SJSA1 (cell line): ENCODE results near the gene ITGAV. TPM values are rescaled to one million over a fixed set of nuclear protein-coding genes. Genes with fewer than 3 reads are reported as not detected.

Experiments used
- DNase-seq, 2 experiments: peaks; one replicate each; pipeline ENCODE4 v3.0.0-alpha.2; 2015 to 2020; ENCODE audit warnings: low spot score in 2 of 2, low read depth in 1 of 2
- H3K27ac ChIP-seq: fragments of 250-450 bp; sonication (Bioruptor Pico); 2 replicates; pipeline ENCODE4 v1.5.1; 2020; ENCODE audit warnings: mild to moderate bottlenecking, moderate library complexity
- H3K27me3 ChIP-seq: fragments of 250-450 bp; sonication (Bioruptor Pico); replicated peaks from 2 replicates; pipeline ENCODE4 v1.5.1; 2020; ENCODE audit warnings: mild to moderate bottlenecking, moderate library complexity
- H3K36me3 ChIP-seq: fragments of 250-450 bp; sonication (Bioruptor Pico); 2 replicates; pipeline ENCODE4 v1.5.1; 2020; ENCODE audit warnings: mild to moderate bottlenecking
- H3K4me1 ChIP-seq: fragments of 250-450 bp; sonication (Bioruptor Pico); replicated peaks from 2 replicates; pipeline ENCODE4 v1.6.1; 2021; ENCODE audit warnings: mild to moderate bottlenecking
- H3K4me3 ChIP-seq: fragments of 250-450 bp; sonication (Bioruptor Pico); 2 replicates; pipeline ENCODE4 v1.5.1; 2020; ENCODE audit warnings: mild to moderate bottlenecking
- H3K9me3 ChIP-seq: fragments of 250-450 bp; sonication (Bioruptor Pico); replicated peaks from 2 replicates; pipeline ENCODE4 v1.5.1; 2020; ENCODE audit warnings: mild to moderate bottlenecking
- total RNA-seq: library from RNA; depleted of rRNA; stranded (reverse); fragments of >200 nt; shearing (Covaris generic); gene quantifications from 2 replicates; pipeline ENCODE4 v1.2.3, GENCODE V29; 2014

The ITGAV gene
- total RNA-seq, 1 experiment from 2014 or later = 288 TPM

- no peak for DNase-seq
- H3K36me3 ChIP-seq = peaks cover 62% of the 10 kb centered on the region
- no peaks in the 10 kb centered on the region for H3K9me3 ChIP-seq
- no peak overlapping the region for H3K4me3 ChIP-seq
- H3K27me3 ChIP-seq = no peaks in the 10 kb centered on the region
- H3K4me1 ChIP-seq = peaks cover 20% of the 10 kb centered on the region
- H3K27ac ChIP-seq = no peak overlapping the region
These were observed 17.9 kb downstream of the ITGAV start for GRCh38 chr2:186607660-186608324.

GRCh38 chr2:186610785-186611184 lies 20.9 kb downstream of the ITGAV start:
- no peak overlapping the region for H3K4me3 ChIP-seq
- no peak for DNase-seq

GRCh38 chr2:186611526-186611925 lies 21.7 kb downstream of the ITGAV start:
- peaks cover 47% of the 10 kb centered on the region for H3K36me3 ChIP-seq
- H3K4me1 ChIP-seq = peaks cover 4% of the 10 kb centered on the region
- H3K27me3 ChIP-seq = no peaks in the 10 kb centered on the region
- no peak overlapping the region for H3K27ac ChIP-seq
- no peak for DNase-seq
- H3K9me3 ChIP-seq = no peaks in the 10 kb centered on the region
- H3K4me3 ChIP-seq = no peak overlapping the region

More at GRCh38 chr2:186610785-186611184, 20.9 kb downstream of the ITGAV start:
- Histone ChIP-seq H3K36me3 (peaks cover 53% of the 10 kb centered on the region), H3K27ac (no peak overlapping the region), H3K4me1 (peaks cover 4% of the 10 kb centered on the region), H3K27me3 (no peaks in the 10 kb centered on the region), H3K9me3 (no peaks in the 10 kb centered on the region)

- peaks cover 43% of the 10 kb centered on the region for H3K36me3 ChIP-seq
- H3K4me1 ChIP-seq = peaks cover 4% of the 10 kb centered on the region
- H3K27me3 ChIP-seq = no peaks in the 10 kb centered on the region
- no peak overlapping the region for H3K27ac ChIP-seq
- H3K4me3 ChIP-seq = no peak overlapping the region
- H3K9me3 ChIP-seq = no peaks in the 10 kb centered on the region
- no peak for DNase-seq
These were observed 22.2 kb downstream of the ITGAV start for GRCh38 chr2:186612026-186612425.

- no peak for DNase-seq
- peaks cover 4% of the 10 kb centered on the region for H3K4me1 ChIP-seq
- H3K9me3 ChIP-seq = no peaks in the 10 kb centered on the region
- peaks cover 39% of the 10 kb centered on the region for H3K36me3 ChIP-seq
- no peaks in the 10 kb centered on the region for H3K27me3 ChIP-seq
- H3K4me3 ChIP-seq = no peak overlapping the region
- H3K27ac ChIP-seq = no peak overlapping the region
These were observed 22.9 kb downstream of the ITGAV start for GRCh38 chr2:186612555-186613440.

- no peak overlapping the region for H3K27ac ChIP-seq
- H3K27me3 ChIP-seq = no peaks in the 10 kb centered on the region
- no peak overlapping the region for H3K4me3 ChIP-seq
- peaks cover 4% of the 10 kb centered on the region for H3K4me1 ChIP-seq
- peaks cover 31% of the 10 kb centered on the region for H3K36me3 ChIP-seq
- no peak for DNase-seq
- no peaks in the 10 kb centered on the region for H3K9me3 ChIP-seq
These were observed 24.5 kb downstream of the ITGAV start for GRCh38 chr2:186614373-186614772.

GRCh38 chr2:186617148-186617547 lies 27.3 kb downstream of the ITGAV start:
- Histone ChIP-seq H3K9me3 (no peaks in the 10 kb centered on the region), H3K4me3 (no peak overlapping the region), H3K27ac (no peak overlapping the region), H3K4me1 (peaks cover 4% of the 10 kb centered on the region), H3K36me3 (peaks cover 20% of the 10 kb centered on the region), H3K27me3 (no peaks in the 10 kb centered on the region)
- no peak for DNase-seq

- H3K27me3 ChIP-seq = no peaks in the 10 kb centered on the region
- peaks cover 25% of the 10 kb centered on the region for H3K36me3 ChIP-seq
- peaks cover 4% of the 10 kb centered on the region for H3K4me1 ChIP-seq
- H3K9me3 ChIP-seq = no peaks in the 10 kb centered on the region
- DNase-seq = no peak
- H3K4me3 ChIP-seq = no peak overlapping the region
- H3K27ac ChIP-seq = no peak overlapping the region
These were observed 27.9 kb downstream of the ITGAV start for GRCh38 chr2:186617771-186618170.

GRCh38 chr2:186618696-186619095 lies 28.8 kb downstream of the ITGAV start:
- peaks cover 4% of the 10 kb centered on the region for H3K4me1 ChIP-seq
- no peak for DNase-seq
- no peaks in the 10 kb centered on the region for H3K27me3 ChIP-seq
- no peak overlapping the region for H3K4me3 ChIP-seq
- peaks cover 27% of the 10 kb centered on the region for H3K36me3 ChIP-seq
- no peak overlapping the region for H3K27ac ChIP-seq
- H3K9me3 ChIP-seq = no peaks in the 10 kb centered on the region

GRCh38 chr2:186623084-186623483 lies 33.2 kb downstream of the ITGAV start:
- Histone ChIP-seq H3K4me1 (no peaks in the 10 kb centered on the region), H3K4me3 (no peak overlapping the region)

GRCh38 chr2:186624276-186624675 lies 34.4 kb downstream of the ITGAV start:
- Histone ChIP-seq H3K27ac (no peak overlapping the region), H3K4me3 (no peak overlapping the region), H3K4me1 (no peaks in the 10 kb centered on the region), H3K36me3 (peaks cover 62% of the 10 kb centered on the region), H3K9me3 (no peaks in the 10 kb centered on the region), H3K27me3 (no peaks in the 10 kb centered on the region)
- no peak for DNase-seq

More at GRCh38 chr2:186623084-186623483, 33.2 kb downstream of the ITGAV start:
- DNase-seq = no peak
- Histone ChIP-seq H3K36me3 (peaks cover 61% of the 10 kb centered on the region), H3K27ac (no peak overlapping the region), H3K9me3 (no peaks in the 10 kb centered on the region), H3K27me3 (no peaks in the 10 kb centered on the region)

GRCh38 chr2:186629250-186629996 lies 39.6 kb downstream of the ITGAV start:
- Histone ChIP-seq H3K36me3 (peaks cover 48% of the 10 kb centered on the region), H3K9me3 (no peaks in the 10 kb centered on the region), H3K4me1 (no peaks in the 10 kb centered on the region), H3K27ac (no peak overlapping the region), H3K4me3 (no peak overlapping the region), H3K27me3 (no peaks in the 10 kb centered on the region)
- DNase-seq = no peak

GRCh38 chr2:186632417-186632816 lies 42.6 kb downstream of the ITGAV start:
- Histone ChIP-seq H3K4me3 (no peak overlapping the region), H3K27me3 (no peaks in the 10 kb centered on the region), H3K4me1 (no peaks in the 10 kb centered on the region), H3K9me3 (no peaks in the 10 kb centered on the region), H3K27ac (no peak overlapping the region), H3K36me3 (peaks cover 32% of the 10 kb centered on the region)
- DNase-seq = no peak

- no peak for DNase-seq
- Histone ChIP-seq H3K9me3 (no peaks in the 10 kb centered on the region), H3K4me3 (no peak overlapping the region), H3K36me3 (peaks cover 39% of the 10 kb centered on the region), H3K27me3 (no peaks in the 10 kb centered on the region), H3K4me1 (no peaks in the 10 kb centered on the region), H3K27ac (no peak overlapping the region)
These were observed 44.8 kb downstream of the ITGAV start for GRCh38 chr2:186634701-186635100.
